Measurements from ENCODE around the gene HSPA8. TPM values are rescaled to one million over a fixed set of nuclear protein-coding genes. Genes with fewer than 3 reads are reported as not detected.

The HSPA8 gene
- total and polyA plus RNA-seq, 8 donors, result 166 to 1,721 (median 845) TPM

- Histone ChIP-seq H3K4me3 (no peak overlapping the region), H3K9me3 (no peaks in the 10 kb centered on the region), H3K27ac (no peak overlapping the region), H3K27me3 (no peaks in the 10 kb centered on the region), H3K36me3 (peaks cover 0 to 5% (median 5%) of the 10 kb centered on the region in 3 donors), H3K4me1 (peaks cover 0 to 1% (median under 1%) of the 10 kb centered on the region in 3 donors)
- no peak for ATAC-seq
- TF ChIP-seq, protein P1, sequence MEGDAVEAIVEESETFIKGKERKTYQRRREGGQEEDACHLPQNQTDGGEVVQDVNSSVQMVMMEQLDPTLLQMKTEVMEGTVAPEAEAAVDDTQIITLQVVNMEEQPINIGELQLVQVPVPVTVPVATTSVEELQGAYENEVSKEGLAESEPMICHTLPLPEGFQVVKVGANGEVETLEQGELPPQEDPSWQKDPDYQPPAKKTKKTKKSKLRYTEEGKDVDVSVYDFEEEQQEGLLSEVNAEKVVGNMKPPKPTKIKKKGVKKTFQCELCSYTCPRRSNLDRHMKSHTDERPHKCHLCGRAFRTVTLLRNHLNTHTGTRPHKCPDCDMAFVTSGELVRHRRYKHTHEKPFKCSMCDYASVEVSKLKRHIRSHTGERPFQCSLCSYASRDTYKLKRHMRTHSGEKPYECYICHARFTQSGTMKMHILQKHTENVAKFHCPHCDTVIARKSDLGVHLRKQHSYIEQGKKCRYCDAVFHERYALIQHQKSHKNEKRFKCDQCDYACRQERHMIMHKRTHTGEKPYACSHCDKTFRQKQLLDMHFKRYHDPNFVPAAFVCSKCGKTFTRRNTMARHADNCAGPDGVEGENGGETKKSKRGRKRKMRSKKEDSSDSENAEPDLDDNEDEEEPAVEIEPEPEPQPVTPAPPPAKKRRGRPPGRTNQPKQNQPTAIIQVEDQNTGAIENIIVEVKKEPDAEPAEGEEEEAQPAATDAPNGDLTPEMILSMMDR (IDR thresholded peaks at IDR 0.05), result no peak
- FAIRE-seq, result no peak
- intact Hi-C loops (cut with DNase I), result no loop called here
- DNase-seq, result no peak
- WGBS, 2 donors, result 88 to 91% methylated on average over 9 of the region's 9 CpGs
These were observed 10.8 kb downstream of the HSPA8 start for GRCh38 chr11:123051146-123051545.

- no peak for DNase-seq
- 93 to 96% methylated on average over 3 of the region's 3 CpGs for WGBS, 2 donors
- no peaks in the 10 kb centered on the region for H3K4me1 ChIP-seq
- intact Hi-C loops (cut with DNase I), result no loop called here
- TF ChIP-seq, protein P1 (IDR thresholded peaks at IDR 0.05), result no peak
- no peaks in the 10 kb centered on the region for H3K36me3 ChIP-seq
- no peak overlapping the region for H3K4me3 ChIP-seq
- no peak for FAIRE-seq
- no peaks in the 10 kb centered on the region for H3K9me3 ChIP-seq
- no peak for ATAC-seq
- H3K27ac ChIP-seq, result no peak overlapping the region
- no peaks in the 10 kb centered on the region for H3K27me3 ChIP-seq
These were observed 14.0 kb downstream of the HSPA8 start for GRCh38 chr11:123047947-123048293.

GRCh38 chr11:123047266-123047946 is 14.5 kb downstream of the HSPA8 start:
- DNase-seq (no peak), ATAC-seq (no peak), FAIRE-seq (no peak)
- Histone ChIP-seq H3K27me3 (no peaks in the 10 kb centered on the region), H3K27ac (no peak overlapping the region), H3K9me3 (no peaks in the 10 kb centered on the region), H3K4me3 (no peak overlapping the region), H3K4me1 (no peaks in the 10 kb centered on the region), H3K36me3 (no peaks in the 10 kb centered on the region)
- intact Hi-C loops (cut with DNase I), result no loop called here
- TF ChIP-seq, protein P1 (IDR thresholded peaks at IDR 0.05), result no peak
- WGBS, 2 donors, result 79 to 85% methylated on average over 18 of the region's 18 CpGs

DNA sequence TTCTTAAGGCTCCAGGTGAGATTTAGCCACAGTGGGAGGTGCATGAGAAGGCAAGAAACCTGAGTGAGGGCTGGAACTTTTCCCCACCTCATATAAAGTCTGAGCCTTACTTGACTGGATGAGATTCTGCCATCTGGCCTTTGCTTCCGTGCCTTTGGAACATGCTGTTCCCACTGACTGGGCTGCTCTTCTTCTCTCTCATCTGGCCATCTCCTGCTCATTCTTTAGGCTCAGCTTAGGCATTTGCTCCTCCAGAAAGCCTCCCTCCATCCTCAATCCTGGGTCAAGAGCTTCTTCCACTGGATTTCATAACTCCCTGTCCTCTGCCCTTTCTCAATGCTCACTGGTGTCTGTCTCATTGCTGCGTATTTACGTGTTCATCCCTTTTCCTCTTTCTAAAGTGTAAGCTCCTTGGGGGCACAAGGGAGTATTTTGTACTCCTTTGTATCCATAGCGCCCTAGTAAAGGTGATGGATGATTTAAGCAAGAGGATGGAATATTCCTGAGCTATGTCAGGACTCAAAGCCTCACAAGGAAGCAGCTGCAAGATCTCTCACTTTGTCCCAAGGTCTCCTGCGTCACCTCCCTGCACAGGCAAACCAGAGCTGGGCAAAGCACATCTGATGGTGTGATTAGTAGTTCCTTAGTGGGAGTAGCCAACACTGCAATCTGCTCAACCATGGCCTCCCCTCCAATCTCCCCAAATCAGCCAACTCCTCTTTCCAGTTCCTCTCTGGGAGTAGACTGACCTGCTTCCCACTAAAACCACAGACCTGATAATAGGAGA is 15.3 kb downstream of the HSPA8 start:
- intact Hi-C loops (cut with DNase I), result no loop called here
- TF ChIP-seq, protein P1 (IDR thresholded peaks at IDR 0.05), result no peak
- H3K9me3 ChIP-seq, result no peaks in the 10 kb centered on the region
- WGBS, 2 donors, result 57 to 67% methylated on average over 5 of the region's 5 CpGs
- H3K36me3 ChIP-seq, result no peaks in the 10 kb centered on the region
- no peaks in the 10 kb centered on the region for H3K4me1 ChIP-seq
- no peak overlapping the region for H3K27ac ChIP-seq
- H3K27me3 ChIP-seq, result no peaks in the 10 kb centered on the region
- ATAC-seq, result peak in 3 of 4 donors; percentile 31 to 66 (median 60)
- FAIRE-seq, result no peak
- no peak overlapping the region for H3K4me3 ChIP-seq
- DNase-seq, result no peak

DNA sequence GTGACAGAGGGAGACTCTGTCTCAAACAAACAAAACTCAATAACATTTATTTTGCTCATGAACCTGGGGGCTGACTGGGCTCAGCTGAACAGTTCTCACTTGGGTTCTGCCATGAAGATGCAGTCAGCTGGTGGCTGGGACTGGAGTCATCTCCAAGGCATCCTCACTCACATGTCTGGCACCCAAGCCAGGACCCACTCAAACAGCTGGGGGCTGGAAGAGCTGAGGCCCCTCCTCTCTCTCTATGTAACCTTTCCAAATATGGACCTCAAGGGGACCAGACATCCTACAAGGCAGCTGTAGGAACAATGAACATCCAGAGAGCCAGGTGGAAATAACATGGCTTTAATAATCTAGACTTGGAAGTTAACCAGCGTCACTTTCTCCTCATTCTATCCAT is 16.8 kb downstream of the HSPA8 start:
- no peaks in the 10 kb centered on the region for H3K4me1 ChIP-seq
- H3K4me3 ChIP-seq, result no peak overlapping the region
- H3K9me3 ChIP-seq, result no peaks in the 10 kb centered on the region
- intact Hi-C loops (cut with DNase I), result no loop called here
- H3K27me3 ChIP-seq, result no peaks in the 10 kb centered on the region
- WGBS, 2 donors, result 93 to 100% methylated on average over 1 of the region's 1 CpG
- no peaks in the 10 kb centered on the region for H3K36me3 ChIP-seq
- no peak for ATAC-seq
- TF ChIP-seq, protein P1 (IDR thresholded peaks at IDR 0.05), result no peak
- H3K27ac ChIP-seq, result no peak overlapping the region
- FAIRE-seq, result no peak
- no peak for DNase-seq
